NCI-H524 (cell line): ENCODE data around the gene SPATS1.
A peak's percentile ranks its signal among the peaks of the same experiment; 100 is the strongest.

ENCODE experiments used
- DNase-seq, 2 experiments: peaks; one replicate each; lab custom pipeline; 2025; lab: John Stamatoyannopoulos, UW

The SPATS1 gene

GRCh38 chr6:44387346-44388134 lies 45.1 kb downstream of the SPATS1 start, which contains the start of gene CDC5L:
CDC5L (plus strand) TSS chr6:44387706; CDS start chr6:44387824, 118 bp downstream.
- DNase-seq, result peak; percentile 99

- peak in 1 of 2 experiments; percentile 34 for DNase-seq
Measured at GRCh38 chr6:44388135-44388487, 45.7 kb downstream of the SPATS1 start.

GRCh38 chr6:44388887-44389286 lies 46.4 kb downstream of the SPATS1 start:
- DNase-seq, result no peak

- DNase-seq, result no peak
Measured at GRCh38 chr6:44390158-44390683, 47.8 kb downstream of the SPATS1 start.
